ENCODE data around the gene THRAP3.
"Not testable (repeated sequence)": the region's sequence is repeated elsewhere in the genome, so short reads cannot be mapped to it uniquely, and the experiment has no call there.

THRAP3 gene

DNA sequence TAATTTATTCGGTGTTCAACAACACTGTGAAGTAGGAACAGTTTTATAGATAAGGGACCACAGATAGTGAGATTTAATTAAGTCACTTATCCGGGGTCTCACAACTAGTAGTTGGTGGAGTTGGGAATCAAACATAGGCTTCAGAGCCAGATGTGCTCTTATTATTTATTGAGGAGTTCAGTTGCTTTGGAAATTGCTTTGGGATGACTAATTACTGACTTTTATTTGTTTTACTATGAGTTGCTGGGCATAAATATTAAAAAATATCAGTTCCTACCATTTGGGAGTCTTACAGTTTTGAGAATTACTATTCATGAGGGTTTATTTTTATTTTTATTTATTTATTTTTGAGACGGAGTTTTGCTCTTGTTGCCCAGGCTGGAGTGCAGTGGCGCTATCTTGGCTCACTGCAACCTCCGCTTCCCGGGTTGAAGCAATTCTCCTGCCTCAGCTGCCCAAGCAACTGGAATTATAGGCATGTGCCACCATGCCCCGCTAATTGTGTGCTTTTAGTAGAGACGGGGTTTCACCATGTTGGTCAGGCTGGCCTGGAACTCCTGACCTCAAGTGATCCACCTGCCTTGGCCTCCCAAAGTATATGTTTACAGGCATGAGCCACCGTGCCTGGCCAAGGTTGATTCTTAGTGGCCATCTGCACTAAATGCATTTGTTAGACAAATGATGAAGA, 27.7 kb downstream of the THRAP3 start:
- DNase-seq, result no peak

- not testable (repeated sequence) for DNase-seq
Observed at GRCh38 chr1:36252482-36252824, 28.2 kb downstream of the THRAP3 start.

GRCh38 chr1:36253161-36253862, 29.1 kb downstream of the THRAP3 start:
- no peak for DNase-seq

GRCh38 chr1:36256558-36257374, 32.5 kb downstream of the THRAP3 start:
- no peak for DNase-seq

DNA sequence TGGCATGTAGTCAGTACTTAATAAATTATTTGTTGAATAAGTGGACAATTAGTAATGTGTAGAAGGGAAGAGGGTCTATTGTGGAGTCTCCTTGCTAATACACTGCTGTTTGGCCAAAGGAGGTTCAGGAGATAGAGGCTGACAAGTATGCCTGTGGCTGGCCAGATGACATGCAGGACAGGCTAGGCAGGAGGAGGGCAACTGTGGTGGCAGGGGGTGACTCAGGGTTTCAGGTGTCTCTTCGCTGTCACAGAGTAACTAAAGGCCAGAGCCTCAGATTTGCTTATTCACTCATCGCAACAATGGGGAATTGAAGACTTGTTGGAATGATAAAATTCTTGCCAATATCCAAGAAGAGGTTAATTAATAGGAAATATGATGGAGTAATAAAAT, 33.1 kb downstream of the THRAP3 start:
- DNase-seq, result no peak

- DNase-seq, result no peak
Observed at GRCh38 chr1:36258960-36259344, 34.7 kb downstream of the THRAP3 start.

- DNase-seq, result no peak
Observed at GRCh38 chr1:36268981-36269380, 44.7 kb downstream of the THRAP3 start.

DNA sequence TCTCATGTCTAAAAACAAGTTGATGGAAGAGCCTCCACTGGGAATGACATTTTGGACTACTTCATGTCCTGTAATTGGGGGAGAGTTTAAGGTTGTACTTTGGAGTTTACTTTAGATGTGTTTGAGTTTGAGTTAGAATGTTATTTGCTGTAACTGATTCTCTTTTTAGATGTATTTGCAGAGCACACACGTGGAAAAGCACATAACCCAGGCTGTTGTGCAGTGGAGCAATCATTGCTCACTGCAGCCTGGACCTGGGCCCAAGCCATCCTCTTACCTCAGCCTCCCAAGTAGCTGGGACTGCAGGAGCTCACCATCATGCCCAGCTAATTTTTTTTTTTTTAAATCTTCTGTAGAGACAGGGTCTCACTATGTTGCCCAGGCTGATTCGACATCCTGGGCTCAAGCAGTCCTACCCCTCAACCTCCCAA, 45.2 kb downstream of the THRAP3 start:
- no peak for DNase-seq

GRCh38 chr1:36273024-36273423, 48.8 kb downstream of the THRAP3 start:
- no peak for DNase-seq

DNA sequence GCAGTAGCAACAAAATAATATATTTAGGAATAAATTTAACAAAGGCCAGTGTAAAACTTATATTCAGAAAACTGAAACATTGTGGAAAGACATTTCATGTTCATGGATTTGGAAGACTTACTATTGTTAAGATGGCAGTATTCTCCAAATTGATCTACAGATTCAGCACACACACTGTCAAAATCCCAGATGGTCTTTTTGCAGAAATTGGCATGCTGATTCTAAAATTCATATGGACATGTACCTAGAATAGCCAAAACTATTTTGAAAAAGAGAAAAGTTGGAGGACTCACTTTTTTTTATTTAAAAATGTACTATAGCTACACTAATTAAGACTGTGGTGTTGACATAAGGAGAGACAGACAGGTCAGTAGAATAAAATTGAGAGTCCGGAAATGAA, 50.0 kb downstream of the THRAP3 start:
- DNase-seq, result no peak

DNA sequence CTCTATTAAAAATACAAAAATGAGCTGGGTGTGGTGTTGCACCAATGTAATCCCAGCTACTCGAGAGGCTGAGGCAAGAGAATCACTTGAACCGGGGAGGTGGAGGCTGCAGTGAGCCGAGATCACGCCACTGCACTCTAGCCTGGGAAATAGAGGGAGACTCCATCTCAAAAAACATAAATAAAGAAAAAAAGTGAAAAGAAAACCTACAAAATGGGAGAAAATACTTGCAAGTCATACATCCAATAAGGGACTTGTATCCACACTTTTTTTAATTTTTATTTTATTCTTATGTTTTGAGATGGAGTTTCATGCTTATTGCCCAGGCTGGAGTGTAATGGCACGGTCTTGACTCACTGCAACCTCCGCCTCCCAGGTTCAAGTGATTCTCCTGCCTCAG, 52.4 kb downstream of the THRAP3 start:
- DNase-seq, result no peak

DNA sequence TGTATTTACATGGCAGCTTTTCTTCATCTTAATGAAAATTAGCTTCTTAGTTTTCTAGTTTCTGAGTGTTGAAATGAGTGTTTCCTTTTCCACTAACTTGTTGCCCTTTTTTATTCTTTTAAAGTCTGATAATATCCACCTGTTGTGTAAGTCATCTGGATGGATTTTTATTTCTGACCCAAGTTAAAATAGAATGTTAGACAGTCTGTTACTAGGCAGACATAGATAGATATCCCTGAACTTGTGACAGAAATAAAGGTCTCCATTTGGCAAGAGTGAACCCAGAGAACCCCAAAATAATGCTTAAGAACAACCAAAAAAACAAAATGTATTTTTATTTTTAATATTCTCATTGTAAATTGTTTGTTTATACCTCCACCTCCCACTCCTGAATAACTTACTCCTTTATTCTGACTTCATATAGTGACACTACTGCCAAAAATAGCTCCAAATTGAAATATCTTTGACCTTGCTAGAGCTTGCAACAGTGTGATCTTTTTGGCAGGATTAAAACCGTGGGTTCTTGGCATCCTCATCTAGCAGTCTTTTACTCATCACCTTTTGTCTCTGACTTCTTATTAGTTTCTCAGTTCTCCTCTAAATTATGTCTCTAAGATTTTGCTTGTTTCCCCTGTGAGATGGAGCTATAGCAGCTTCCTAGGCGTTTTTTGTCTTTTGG, 55.0 kb downstream of the THRAP3 start:
- DNase-seq, result no peak

DNA sequence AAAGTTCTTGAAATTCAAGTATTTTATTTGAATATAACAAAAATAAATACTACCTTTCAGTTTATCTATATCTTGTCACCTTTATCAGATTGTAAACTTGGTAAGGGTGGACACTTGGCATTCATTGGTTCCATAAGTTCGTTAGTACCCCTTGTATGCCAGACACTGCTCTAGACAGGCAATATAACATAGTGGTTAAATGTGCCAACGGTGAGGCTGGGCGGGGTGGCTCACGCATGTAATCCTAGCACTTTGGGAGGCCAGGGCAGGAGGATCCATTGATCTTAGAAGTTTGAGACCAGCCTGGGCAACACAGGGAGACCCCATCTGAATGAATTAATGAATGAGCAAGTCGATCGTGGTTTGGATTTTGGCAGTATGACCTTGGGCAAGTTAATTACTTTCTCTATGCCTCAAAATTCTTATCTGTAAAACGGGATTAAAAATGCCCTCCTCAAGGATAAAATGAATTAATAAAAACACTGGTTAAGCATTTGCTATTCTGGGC, 55.6 kb downstream of the THRAP3 start:
- DNase-seq, result no peak

DNA sequence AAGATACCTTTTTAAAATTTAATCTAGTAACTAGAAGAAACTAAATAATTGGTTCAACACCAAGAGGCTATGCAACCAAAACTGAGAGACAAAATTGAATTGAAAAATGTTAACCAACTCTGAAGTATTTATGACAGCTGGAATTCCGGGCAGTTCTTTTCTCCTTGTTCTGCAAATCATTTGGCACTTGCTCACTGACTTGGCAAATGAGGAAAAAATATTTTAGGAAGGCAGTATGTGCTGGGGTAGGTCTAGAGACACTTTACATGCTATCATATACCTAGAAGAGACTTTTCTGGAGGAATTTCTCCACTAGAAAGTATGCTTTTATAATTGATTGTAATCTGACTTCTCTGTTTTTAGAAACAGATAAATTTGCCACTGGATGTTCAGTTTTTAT, 59.8 kb downstream of the THRAP3 start:
- DNase-seq, result no peak

GRCh38 chr1:36284517-36284916, 60.3 kb downstream of the THRAP3 start:
- no peak for DNase-seq

DNA sequence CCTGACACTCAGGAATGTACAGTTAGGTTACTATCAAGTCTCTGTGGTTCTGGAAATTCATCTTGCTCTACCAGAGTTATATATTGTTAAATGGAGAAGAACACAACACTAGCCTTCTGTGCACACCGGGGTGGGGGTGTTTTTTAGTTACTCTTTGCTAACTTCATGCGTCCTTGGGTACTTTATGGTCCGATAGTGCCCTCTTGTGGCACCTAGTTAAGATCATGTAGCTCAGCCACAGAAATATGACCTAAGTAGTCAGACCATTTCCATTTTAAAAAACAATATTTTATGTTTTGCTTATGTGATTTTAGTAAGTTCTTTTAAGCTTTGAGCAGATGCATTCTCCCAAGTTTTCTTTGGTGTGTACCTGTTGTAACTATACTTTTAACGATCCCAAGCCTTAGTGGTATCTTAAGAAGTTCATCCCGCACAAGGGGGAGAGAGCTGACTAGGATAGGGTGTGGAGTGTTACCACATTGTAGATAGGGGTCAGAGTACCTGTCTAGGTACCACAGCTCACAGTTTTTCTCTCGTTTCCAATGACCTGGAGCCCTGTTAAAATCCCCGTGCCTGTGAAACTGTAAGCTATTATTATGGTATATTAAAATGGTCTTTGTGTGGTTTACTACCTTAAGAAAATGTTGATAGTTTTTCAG, 61.3 kb downstream of the THRAP3 start:
- peak; percentile 82 to 88 for DNase-seq

GRCh38 chr1:36286802-36287201, 62.6 kb downstream of the THRAP3 start:
- DNase-seq, result no peak

DNA sequence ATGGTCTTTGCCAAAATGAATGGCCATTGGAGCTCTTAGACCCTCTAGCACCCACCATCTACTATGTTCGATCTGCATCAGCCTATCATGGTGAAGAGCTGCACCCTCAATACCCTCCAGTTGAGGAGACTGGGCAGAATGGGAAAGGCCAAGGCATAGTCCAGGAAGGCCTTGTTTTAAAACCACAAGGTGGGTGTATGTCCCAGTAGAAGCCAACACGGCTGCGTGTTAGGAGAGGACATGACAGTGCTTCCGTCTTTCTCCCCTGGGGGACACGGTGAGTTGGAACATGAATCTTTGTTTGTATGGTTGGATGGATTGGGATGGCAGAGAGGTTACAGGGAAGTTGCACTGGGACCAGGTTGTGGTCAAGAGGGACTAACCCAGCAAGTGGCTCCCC, 63.4 kb downstream of the THRAP3 start:
- no peak for DNase-seq

GRCh38 chr1:36295390-36295789, 71.1 kb downstream of the THRAP3 start:
- no peak for DNase-seq

GRCh38 chr1:36297062-36297461, 72.8 kb downstream of the THRAP3 start:
- no peak for DNase-seq

- no peak for DNase-seq
Observed at GRCh38 chr1:36298640-36299039, 74.4 kb downstream of the THRAP3 start.

GRCh38 chr1:36300526-36300925, 76.3 kb downstream of the THRAP3 start:
- no peak for DNase-seq

DNA sequence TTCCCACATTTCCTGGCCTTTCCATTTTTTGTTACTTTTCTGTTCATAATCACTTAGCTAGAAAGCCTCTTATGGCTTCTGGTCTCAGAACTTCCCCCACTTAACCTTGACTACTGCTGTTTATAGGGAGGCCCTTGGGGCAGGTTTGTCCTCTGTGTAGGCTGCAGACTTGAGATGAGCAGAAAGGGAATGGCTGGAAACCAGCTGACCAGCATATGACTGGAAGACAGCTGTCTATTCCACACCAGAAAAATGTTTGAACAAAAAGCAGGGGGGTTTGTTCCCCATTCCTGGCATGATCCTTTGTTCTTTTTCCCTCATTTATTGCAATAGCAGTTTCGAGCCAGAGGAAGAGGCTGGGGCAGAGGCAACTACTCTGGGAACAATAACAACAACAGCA, 77.0 kb downstream of the THRAP3 start:
- no peak for DNase-seq
